Measurements from ENCODE around the gene FTCDNL1.

FTCDNL1 gene

DNA sequence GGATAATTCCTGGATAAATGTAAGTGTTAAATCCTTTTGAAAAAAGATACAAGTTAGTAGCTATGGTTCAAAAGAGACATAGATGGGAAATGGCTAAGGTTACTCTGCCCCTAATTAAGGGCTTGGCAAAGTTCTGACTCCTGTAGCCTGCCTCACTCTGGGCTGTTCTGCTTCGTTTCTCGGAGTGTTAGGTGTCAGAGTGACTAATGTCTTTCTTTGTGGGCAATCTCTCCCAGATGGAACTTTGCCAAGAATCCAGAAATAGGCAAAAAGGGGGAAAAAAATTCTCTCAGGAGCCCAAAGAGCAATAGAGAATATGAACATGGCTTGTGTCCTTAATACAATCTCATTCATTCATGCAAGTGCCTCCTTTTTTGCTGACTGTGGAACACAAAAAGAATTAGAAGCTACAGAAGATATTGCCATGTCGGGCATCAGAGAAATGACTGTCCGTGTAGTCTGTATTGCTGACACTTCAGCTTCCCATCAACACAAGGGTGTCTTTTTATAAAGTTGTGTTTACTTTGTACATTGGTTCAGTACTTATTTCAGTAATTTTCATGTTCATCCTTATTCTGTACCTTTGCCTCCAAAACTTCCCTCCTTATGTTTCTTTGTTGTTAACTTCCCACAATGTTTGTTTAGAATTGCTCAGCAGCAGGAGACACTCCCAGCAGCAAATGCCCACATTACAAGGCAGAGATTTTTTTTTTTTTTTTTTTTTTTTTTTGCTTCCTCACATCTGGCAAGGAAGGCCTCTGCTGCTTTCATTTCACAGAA, 134.0 kb downstream of the FTCDNL1 start:
- Histone ChIP-seq H3K4me3 (no peak overlapping the region), H3K27ac (no peak overlapping the region)
- DNase-seq (ENCODE audit: low spot score): no peak
- TF ChIP-seq, protein P1, sequence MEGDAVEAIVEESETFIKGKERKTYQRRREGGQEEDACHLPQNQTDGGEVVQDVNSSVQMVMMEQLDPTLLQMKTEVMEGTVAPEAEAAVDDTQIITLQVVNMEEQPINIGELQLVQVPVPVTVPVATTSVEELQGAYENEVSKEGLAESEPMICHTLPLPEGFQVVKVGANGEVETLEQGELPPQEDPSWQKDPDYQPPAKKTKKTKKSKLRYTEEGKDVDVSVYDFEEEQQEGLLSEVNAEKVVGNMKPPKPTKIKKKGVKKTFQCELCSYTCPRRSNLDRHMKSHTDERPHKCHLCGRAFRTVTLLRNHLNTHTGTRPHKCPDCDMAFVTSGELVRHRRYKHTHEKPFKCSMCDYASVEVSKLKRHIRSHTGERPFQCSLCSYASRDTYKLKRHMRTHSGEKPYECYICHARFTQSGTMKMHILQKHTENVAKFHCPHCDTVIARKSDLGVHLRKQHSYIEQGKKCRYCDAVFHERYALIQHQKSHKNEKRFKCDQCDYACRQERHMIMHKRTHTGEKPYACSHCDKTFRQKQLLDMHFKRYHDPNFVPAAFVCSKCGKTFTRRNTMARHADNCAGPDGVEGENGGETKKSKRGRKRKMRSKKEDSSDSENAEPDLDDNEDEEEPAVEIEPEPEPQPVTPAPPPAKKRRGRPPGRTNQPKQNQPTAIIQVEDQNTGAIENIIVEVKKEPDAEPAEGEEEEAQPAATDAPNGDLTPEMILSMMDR (IDR thresholded peaks at IDR 0.05): no peak

DNA sequence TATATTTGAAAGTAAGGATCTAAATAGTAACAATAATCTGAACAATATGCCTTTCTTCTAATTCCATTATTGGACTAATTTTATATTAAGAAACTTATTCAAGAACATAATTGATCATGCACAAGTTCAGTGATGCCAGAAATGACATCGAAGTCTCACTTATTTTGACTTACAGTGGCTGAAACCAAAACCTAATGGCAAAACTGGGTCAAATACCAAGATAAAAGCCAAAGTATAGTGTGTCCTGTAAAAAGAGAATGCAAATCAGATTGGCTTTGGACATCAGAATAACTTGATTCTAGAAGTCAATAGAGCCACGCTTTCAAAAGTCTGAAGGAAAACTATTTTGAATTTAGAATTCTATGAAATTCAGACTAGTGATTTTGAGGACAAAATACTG, 137.2 kb downstream of the FTCDNL1 start:
- TF ChIP-seq, protein P1 (IDR thresholded peaks at IDR 0.05): no peak
- H3K27ac ChIP-seq: no peak overlapping the region
- no peak overlapping the region for H3K4me3 ChIP-seq
- DNase-seq (ENCODE audit: low spot score): no peak

DNA sequence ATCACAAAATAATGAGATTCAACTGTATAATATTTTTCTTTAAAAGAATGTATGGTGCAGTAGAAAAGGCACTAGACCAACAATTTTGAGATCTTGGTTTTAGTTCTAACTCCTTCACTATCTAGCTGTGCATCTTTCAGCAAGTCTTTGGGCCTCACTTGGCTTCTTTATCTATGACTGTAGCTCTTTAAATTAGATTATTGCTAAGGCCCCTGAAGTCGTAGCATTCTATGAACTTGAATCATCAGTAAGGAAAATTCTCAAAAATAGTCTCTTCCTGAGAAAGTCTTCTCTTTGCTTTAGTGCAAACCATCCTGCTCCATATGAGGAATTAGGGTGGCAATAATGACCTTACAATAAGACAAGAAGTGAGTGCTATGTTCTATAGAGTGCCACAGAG, 140.4 kb downstream of the FTCDNL1 start:
- no peak for DNase-seq (ENCODE audit: low spot score)
- Histone ChIP-seq H3K4me3 (no peak overlapping the region), H3K27ac (no peak overlapping the region)
- TF ChIP-seq, protein P1 (IDR thresholded peaks at IDR 0.05): no peak
